Activated naive CD8-positive, alpha-beta T cell treated with anti-CD3 and anti-CD28 coated beads, Interleukin-2, amount 10 ng/mL, durations not matched to agents 7 days and 5 days (primary cell): ENCODE measurements around the gene FREM2. TPM values are rescaled to one million over a fixed set of nuclear protein-coding genes. Genes with fewer than 3 reads are reported as not detected.

Experiments used
- ATAC-seq: fragments of 150-1000 bp; cut with Tn5 transposase; one replicate; pipeline ENCODE4 v1.10.0; 2021; ENCODE audit warnings: low read depth, moderate library complexity
- POLR2A ChIA-PET: fragments of 350-600 bp; sonication (Branson Sonifier 250); formaldehyde crosslinking; loops from one replicate; lab custom pipeline; 2021; ENCODE audit warnings: antibody characterized with exemption; lab: Charles Lee
- DNase-seq: peaks from one replicate; pipeline ENCODE4 v3.0.0; 2021
- H3K27ac Mint-ChIP-seq: one replicate; pipeline ENCODE4 v1.8.0; 2022; ENCODE audit warnings: mild to moderate bottlenecking, mixed read lengths
- H3K27me3 Mint-ChIP-seq: one replicate; pipeline ENCODE4 v1.8.0; 2022; ENCODE audit warnings: mild to moderate bottlenecking, moderate library complexity, mixed read lengths
- H3K36me3 Mint-ChIP-seq: one replicate; pipeline ENCODE4 v1.8.0; 2021; ENCODE audit warnings: mild to moderate bottlenecking, mixed read lengths
- H3K4me1 Mint-ChIP-seq: one replicate; pipeline ENCODE4 v1.8.0; 2021; ENCODE audit warnings: mixed read lengths
- H3K4me3 Mint-ChIP-seq: one replicate; pipeline ENCODE4 v1.8.0; 2022; ENCODE audit warnings: mild to moderate bottlenecking, moderate library complexity, mixed read lengths
- H3K9me3 Mint-ChIP-seq: one replicate; pipeline ENCODE4 v1.8.0; 2021; ENCODE audit warnings: mixed read lengths
- total RNA-seq, 2 experiments: library from RNA; stranded (reverse); gene quantifications; one replicate each; pipeline ENCODE4 v1.2.3, GENCODE V29; 2021

Gene FREM2
- total RNA-seq, 2 experiments from 2014 or later = not detected

DNA sequence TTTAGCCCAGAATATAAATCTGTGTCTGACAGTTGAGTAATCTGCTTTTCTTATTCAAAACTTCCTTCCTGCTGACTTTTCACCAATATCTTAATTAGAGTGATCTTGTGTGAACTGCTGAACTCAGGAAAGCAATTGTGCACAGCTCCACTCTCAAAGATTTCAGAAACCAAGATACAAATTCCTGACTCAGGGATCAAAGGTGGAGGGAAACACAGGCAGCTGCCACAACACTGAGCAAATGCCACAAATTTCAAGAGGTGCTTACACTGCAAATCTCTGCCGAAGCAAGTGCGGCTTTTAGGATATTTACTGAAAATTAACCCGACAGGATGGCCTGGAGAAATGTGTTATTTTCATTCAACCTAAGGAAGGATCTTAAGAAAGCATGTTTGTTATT is 192.4 kb downstream of the FREM2 start:
- Mint-ChIP-seq H3K4me3 (no peak overlapping the region), H3K27me3 (peaks cover 9% of the 10 kb centered on the region), H3K4me1 (no peaks in the 10 kb centered on the region), H3K9me3 (no peaks in the 10 kb centered on the region), H3K36me3 (no peaks in the 10 kb centered on the region), H3K27ac (no peak overlapping the region)
- ATAC-seq (no peak), DNase-seq (no peak)
- POLR2A ChIA-PET = no interaction called here

DNA sequence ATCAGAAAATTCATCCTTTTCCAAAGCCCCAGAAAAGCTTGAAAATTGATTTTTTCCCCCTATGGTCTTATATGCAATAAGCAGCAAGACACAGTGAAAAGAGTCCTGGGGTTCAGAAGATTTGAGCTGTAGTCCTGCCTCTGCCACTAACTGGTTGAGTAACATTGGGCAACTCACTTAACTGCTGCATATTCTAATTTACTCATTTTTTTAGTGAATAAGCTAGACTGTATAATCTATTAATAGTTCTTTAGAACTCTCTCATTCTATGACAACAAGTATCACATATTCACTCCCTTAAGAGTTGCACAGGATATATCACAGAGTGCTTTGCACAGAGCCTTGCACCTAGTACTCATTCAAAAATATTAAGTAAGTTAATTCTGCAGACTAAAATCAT is 192.9 kb downstream of the FREM2 start:
- POLR2A ChIA-PET = no interaction called here
- ATAC-seq (no peak), DNase-seq (no peak)
- no peak overlapping the region for H3K27ac Mint-ChIP-seq
- no peaks in the 10 kb centered on the region for H3K4me1 Mint-ChIP-seq
- no peak overlapping the region for H3K4me3 Mint-ChIP-seq
- H3K36me3 Mint-ChIP-seq = no peaks in the 10 kb centered on the region
- H3K27me3 Mint-ChIP-seq = peaks cover 9% of the 10 kb centered on the region
- H3K9me3 Mint-ChIP-seq = no peaks in the 10 kb centered on the region

DNA sequence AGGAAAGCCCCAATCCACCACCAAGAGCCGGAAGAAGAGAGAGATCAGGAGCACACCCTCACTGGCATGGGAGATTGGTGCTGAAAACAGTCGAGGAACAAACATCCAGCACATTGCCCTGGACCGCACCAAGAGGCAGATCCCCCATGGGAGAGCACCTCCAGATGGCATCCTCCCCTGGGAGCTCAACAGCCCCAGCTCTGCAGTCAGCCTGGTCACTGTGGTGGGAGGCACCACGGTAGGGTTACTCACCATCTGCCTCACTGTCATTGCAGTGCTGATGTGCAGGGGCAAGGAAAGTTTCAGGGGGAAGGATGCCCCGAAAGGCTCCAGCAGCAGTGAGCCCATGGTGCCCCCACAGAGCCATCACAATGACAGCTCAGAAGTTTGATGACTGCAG is 193.5 kb downstream of the FREM2 start:
- POLR2A ChIA-PET = no interaction called here
- H3K4me3 Mint-ChIP-seq = no peak overlapping the region
- no peaks in the 10 kb centered on the region for H3K4me1 Mint-ChIP-seq

DNA sequence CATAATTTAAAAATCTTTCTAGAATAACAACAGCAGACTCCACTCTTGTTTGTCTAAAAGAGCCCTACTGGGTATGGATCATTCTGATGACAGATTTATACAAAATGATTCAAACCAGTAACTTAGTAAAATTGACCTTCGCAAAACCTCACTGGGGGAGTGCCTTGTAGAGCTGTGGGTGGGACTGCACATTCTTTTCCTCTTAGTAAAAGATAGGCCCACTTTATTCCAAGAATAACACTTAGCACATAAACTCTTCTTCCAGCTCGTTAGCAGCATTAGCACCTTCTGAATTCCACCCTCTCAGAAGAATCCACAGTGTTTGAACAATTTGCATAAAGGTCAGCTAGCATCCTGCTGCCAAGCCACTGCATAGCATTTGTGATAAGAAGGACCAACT is 196.9 kb downstream of the FREM2 start:
- DNase-seq (no peak), ATAC-seq (no peak)
- Mint-ChIP-seq H3K27me3 (peaks cover 16% of the 10 kb centered on the region), H3K27ac (no peak overlapping the region), H3K4me3 (no peak overlapping the region), H3K9me3 (no peaks in the 10 kb centered on the region), H3K36me3 (no peaks in the 10 kb centered on the region), H3K4me1 (no peaks in the 10 kb centered on the region)
- POLR2A ChIA-PET = no interaction called here

More for the DNA sequence above, 193.5 kb downstream of the FREM2 start:
- no peak for ATAC-seq
- H3K27ac Mint-ChIP-seq = no peak overlapping the region
- H3K36me3 Mint-ChIP-seq = no peaks in the 10 kb centered on the region
- peaks cover 11% of the 10 kb centered on the region for H3K27me3 Mint-ChIP-seq
- no peaks in the 10 kb centered on the region for H3K9me3 Mint-ChIP-seq
- no peak for DNase-seq

DNA sequence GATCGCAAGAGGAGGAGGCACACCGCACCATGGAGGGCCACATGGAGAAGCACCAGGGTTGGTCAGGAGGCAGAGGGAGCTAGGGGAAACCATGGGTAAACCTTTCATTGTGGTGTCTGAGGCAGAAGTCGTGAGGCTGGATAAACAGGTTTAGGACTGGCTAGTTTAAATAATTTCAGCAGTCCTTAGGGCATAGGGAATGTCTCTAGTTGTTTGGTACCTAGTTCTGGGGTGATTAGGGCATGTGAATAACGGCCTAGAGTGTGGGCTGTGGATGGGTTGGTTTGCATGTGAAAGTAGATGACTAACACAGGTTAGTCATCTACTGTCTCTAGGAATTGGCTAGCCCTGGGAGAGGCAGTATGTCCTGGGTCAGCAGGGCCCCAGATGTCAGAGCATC is 201.4 kb downstream of the FREM2 start:
- no peaks in the 10 kb centered on the region for H3K36me3 Mint-ChIP-seq
- ATAC-seq (no peak), DNase-seq (no peak)
- H3K4me1 Mint-ChIP-seq = no peaks in the 10 kb centered on the region
- peaks cover 17% of the 10 kb centered on the region for H3K27me3 Mint-ChIP-seq
- no peak overlapping the region for H3K27ac Mint-ChIP-seq
- no peaks in the 10 kb centered on the region for H3K9me3 Mint-ChIP-seq
- POLR2A ChIA-PET = no interaction called here
- H3K4me3 Mint-ChIP-seq = no peak overlapping the region

DNA sequence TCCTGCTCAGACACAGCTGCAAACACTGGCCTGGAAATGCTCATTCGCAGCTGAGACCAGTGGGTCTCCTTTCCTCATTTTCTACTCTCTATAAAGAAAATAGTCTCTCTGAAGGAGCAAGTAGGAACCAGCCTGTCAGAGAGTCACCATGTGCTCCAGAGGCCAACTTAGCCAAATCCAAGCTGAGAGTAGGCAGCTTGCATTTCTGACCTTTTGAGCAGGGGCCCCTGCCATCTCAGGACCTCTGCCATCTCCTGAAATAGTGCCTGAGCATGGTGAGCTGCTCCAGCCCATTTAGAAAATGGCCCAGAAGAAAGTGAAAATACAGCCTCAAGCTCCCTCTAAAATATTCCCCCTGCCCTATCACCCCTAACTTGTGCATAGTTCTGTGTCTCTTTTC is 208.2 kb downstream of the FREM2 start:
- no peak for ATAC-seq
- Mint-ChIP-seq H3K4me3 (no peak overlapping the region), H3K4me1 (no peaks in the 10 kb centered on the region), H3K36me3 (no peaks in the 10 kb centered on the region), H3K27me3 (peaks cover 3% of the 10 kb centered on the region), H3K27ac (no peak overlapping the region), H3K9me3 (no peaks in the 10 kb centered on the region)
- no peak for DNase-seq
- POLR2A ChIA-PET = no interaction called here

DNA sequence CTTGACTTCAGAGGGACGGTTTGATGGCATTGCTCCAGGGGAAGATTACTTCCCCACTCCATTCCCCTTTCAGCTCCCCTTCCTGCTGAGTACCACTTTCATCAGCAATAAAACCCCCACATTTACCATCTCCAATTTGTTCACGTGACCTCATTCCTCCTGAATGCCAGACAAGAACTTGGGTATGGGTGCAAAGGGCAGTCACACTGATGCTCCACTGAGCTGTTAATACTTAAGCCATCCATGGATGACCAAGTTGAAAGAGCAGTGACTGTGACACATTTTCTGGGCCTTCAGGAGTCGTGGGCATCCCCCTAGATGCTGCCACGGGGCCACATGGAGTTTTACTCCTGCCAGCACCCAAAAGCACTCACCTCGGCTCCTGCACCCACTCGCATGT is 210.6 kb downstream of the FREM2 start:
- Mint-ChIP-seq H3K27ac (no peak overlapping the region), H3K36me3 (no peaks in the 10 kb centered on the region), H3K4me1 (no peaks in the 10 kb centered on the region), H3K4me3 (no peak overlapping the region), H3K27me3 (no peaks in the 10 kb centered on the region), H3K9me3 (no peaks in the 10 kb centered on the region)
- DNase-seq (no peak), ATAC-seq (no peak)
- POLR2A ChIA-PET = no interaction called here

DNA sequence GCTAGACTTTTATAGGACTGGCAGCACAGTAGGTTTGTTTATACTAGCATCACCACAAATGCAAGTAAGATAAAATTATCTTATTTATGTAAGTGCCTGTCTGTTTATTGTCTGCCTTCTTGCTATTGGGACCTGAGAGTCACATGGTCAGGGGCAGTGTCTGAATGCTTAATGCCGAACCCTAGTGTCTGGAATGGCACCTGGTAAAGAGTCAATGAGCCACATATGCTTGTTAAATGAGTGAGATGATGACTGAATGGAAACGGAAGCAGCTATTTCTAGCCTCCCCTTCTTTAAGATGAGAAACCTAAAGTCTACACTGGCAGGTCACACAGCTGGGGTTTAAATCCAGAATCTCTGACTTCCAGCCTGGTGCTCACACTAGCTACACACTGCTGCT is 211.6 kb downstream of the FREM2 start:
- DNase-seq = no peak
- ATAC-seq = no peak
- H3K27me3 Mint-ChIP-seq = no peaks in the 10 kb centered on the region
- no peaks in the 10 kb centered on the region for H3K36me3 Mint-ChIP-seq
- H3K4me3 Mint-ChIP-seq = no peak overlapping the region
- H3K9me3 Mint-ChIP-seq = no peaks in the 10 kb centered on the region
- no peak overlapping the region for H3K27ac Mint-ChIP-seq
- H3K4me1 Mint-ChIP-seq = no peaks in the 10 kb centered on the region
- POLR2A ChIA-PET = no interaction called here

DNA sequence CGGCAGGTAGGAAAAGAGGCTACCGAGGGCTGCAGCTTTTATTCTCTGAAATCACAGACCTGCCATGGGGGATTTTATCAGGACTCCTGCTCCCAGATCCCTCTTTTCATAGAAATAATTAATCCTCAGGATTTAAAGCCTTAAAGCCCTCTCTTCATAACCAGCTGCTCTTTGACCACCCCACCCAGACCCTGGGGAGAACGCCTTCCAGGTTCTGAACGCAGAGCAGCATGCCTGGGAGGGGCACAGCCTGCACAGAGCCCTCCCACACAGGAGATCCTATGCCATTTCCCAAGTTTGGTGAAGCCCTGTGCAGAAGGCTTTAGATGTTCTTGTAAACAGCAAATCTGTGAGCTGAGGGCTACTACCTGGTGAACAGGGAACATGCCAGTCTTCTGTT is 212.7 kb downstream of the FREM2 start:
- Mint-ChIP-seq H3K27ac (no peak overlapping the region), H3K27me3 (no peaks in the 10 kb centered on the region), H3K4me3 (no peak overlapping the region), H3K4me1 (no peaks in the 10 kb centered on the region), H3K36me3 (no peaks in the 10 kb centered on the region), H3K9me3 (no peaks in the 10 kb centered on the region)
- ATAC-seq (no peak), DNase-seq (no peak)
- POLR2A ChIA-PET = no interaction called here

DNA sequence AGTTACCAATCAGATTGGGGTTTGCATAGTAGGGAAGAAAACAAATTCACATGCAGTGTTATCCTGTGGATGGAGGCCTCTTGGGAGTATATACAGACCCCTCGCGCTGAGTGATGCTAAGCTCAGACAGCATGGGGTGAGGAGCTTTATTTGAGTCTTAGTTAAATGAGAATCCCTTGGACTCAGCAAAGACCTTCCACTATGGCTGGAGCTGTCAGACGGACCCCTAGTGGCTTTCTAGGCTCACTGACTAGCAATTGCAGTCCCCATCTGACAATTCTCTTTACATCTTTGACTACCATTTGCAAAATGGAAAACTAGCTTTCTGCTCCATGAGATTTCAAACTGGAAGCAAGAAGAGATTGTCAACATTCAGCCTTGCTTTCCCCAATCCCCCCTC is 213.3 kb downstream of the FREM2 start:
- H3K4me1 Mint-ChIP-seq = no peaks in the 10 kb centered on the region
- ATAC-seq = no peak
- H3K27ac Mint-ChIP-seq = no peak overlapping the region
- H3K4me3 Mint-ChIP-seq = no peak overlapping the region
- no peak for DNase-seq
- H3K9me3 Mint-ChIP-seq = no peaks in the 10 kb centered on the region
- no peaks in the 10 kb centered on the region for H3K27me3 Mint-ChIP-seq
- POLR2A ChIA-PET = no interaction called here
- H3K36me3 Mint-ChIP-seq = no peaks in the 10 kb centered on the region

DNA sequence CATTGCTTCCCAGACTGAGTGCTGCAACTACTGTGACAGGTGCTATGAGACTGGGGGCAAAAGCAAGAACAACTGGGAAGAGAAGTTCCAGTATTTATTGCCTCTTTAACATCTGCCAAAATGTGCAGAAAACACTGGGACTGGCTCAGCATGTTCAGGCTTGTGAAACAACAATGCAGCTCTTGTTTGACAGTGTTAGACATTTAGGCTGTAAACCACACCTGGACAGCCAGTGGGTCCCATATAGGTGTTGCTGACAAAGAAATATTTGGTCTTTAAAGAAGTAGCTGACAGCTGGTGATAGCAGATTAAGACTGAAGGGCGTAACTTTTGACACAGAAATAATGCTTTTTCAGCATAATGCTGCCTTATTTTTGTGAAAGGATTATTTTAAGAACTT is 215.7 kb downstream of the FREM2 start:
- POLR2A ChIA-PET = interaction anchor here (0.5 kb wide), 1 partner anchor 1903 kb away, joined by 3 read pairs; no protein-coding TSS in a partner anchor
- Mint-ChIP-seq H3K27ac (no peak overlapping the region), H3K36me3 (no peaks in the 10 kb centered on the region), H3K9me3 (no peaks in the 10 kb centered on the region), H3K4me3 (no peak overlapping the region), H3K27me3 (peaks cover 4% of the 10 kb centered on the region), H3K4me1 (no peaks in the 10 kb centered on the region)
- ATAC-seq (no peak), DNase-seq (no peak)

DNA sequence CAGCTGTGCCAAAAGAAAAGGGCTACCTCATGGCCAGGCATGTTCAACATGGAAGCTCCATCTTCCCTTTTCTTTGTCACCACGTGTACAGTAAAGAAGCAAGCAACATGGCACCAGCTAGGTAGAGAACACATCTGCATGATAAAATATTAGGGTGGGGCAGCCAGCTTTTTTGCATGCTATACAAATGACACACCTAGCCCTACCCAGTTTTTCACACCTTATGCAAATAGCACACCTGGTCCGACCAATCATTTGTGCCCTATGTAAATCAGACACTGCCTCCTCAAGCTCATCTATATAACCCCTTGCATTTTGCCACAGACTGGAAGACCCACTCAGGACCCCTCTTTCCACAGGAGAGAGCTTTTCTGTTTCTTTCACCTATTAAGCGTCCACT is 218.2 kb downstream of the FREM2 start:
- Mint-ChIP-seq H3K27ac (no peak overlapping the region), H3K4me1 (no peaks in the 10 kb centered on the region), H3K4me3 (no peak overlapping the region), H3K27me3 (peaks cover 4% of the 10 kb centered on the region), H3K9me3 (no peaks in the 10 kb centered on the region), H3K36me3 (no peaks in the 10 kb centered on the region)
- ATAC-seq = no peak
- no peak for DNase-seq
- POLR2A ChIA-PET = no interaction called here

DNA sequence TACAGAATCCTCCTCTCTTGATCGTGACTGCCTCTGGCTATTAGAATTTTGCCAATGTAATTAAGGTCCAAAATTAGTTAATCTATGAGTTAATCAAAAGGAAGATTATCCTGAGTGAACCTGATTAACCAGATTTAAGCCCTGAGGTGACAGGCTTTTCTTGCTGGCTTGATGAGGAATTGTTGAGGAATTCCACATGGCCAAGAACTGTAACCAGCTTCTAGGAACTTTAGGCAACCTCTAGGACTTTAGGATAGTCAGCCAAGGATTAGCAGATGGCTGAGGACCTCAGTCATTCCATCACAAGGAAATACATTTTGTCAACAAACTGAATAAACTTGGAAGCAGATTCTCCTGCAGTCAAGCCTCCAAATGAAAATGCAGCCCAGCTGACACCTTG is 219.0 kb downstream of the FREM2 start:
- Mint-ChIP-seq H3K27me3 (peaks cover 6% of the 10 kb centered on the region), H3K36me3 (no peaks in the 10 kb centered on the region), H3K9me3 (no peaks in the 10 kb centered on the region), H3K4me3 (no peak overlapping the region), H3K4me1 (no peaks in the 10 kb centered on the region), H3K27ac (no peak overlapping the region)
- DNase-seq (no peak), ATAC-seq (no peak)
- POLR2A ChIA-PET = no interaction called here

DNA sequence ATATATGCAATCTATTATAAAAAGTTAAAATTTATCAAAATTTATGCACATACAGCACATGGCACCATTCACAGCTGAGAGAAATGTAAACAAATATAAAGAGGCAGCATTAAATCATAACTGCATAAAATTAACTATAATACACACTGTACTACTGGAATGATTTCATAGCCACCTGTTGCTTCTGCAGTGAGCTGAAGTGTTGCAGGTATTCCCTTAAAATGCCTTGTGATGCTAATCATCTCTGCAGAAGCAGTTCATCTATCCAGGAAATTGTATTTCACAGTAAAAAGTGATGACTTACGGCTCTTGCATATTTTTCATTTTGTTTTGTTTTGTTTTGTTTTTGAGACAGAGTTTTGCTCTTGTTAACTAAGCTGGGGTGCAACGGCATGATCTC is 221.7 kb downstream of the FREM2 start:
- DNase-seq = no peak
- no peak for ATAC-seq
- no peak overlapping the region for H3K4me3 Mint-ChIP-seq
- no peaks in the 10 kb centered on the region for H3K4me1 Mint-ChIP-seq
- no peaks in the 10 kb centered on the region for H3K9me3 Mint-ChIP-seq
- no peak overlapping the region for H3K27ac Mint-ChIP-seq
- H3K36me3 Mint-ChIP-seq = no peaks in the 10 kb centered on the region
- POLR2A ChIA-PET = no interaction called here
- H3K27me3 Mint-ChIP-seq = peaks cover 6% of the 10 kb centered on the region

DNA sequence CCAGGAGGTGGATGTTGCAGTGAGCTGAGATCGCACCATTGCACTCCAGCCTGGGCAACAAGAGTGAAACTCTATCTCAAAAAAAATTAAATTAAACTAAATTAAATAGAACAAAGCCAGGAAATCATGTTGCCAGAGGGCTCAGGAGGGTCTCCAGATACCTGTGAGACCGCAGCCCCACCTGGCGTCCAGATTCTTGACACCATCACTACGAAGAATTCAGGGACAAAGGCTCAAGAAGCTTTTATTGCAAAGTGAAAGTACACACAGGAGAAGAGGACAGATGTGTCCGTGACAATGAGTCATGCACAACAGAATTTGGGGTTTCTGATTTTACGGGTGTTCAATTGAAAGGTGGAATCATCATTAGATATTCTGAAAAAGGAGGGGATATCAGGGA is 227.2 kb downstream of the FREM2 start:
- H3K27me3 Mint-ChIP-seq = peaks cover 3% of the 10 kb centered on the region
- H3K4me1 Mint-ChIP-seq = no peaks in the 10 kb centered on the region
- H3K4me3 Mint-ChIP-seq = no peak overlapping the region
- no peak overlapping the region for H3K27ac Mint-ChIP-seq
- POLR2A ChIA-PET = no interaction called here
- ATAC-seq (no peak), DNase-seq (no peak)
- H3K9me3 Mint-ChIP-seq = no peaks in the 10 kb centered on the region
- H3K36me3 Mint-ChIP-seq = no peaks in the 10 kb centered on the region
